ENCODE results near the gene TBC1D17. TPM values are rescaled to one million over a fixed set of nuclear protein-coding genes. Genes with fewer than 3 reads are reported as not detected.

The TBC1D17 gene
- total RNA-seq, 1 experiment from 2014 or later = 17.8 TPM

DNA sequence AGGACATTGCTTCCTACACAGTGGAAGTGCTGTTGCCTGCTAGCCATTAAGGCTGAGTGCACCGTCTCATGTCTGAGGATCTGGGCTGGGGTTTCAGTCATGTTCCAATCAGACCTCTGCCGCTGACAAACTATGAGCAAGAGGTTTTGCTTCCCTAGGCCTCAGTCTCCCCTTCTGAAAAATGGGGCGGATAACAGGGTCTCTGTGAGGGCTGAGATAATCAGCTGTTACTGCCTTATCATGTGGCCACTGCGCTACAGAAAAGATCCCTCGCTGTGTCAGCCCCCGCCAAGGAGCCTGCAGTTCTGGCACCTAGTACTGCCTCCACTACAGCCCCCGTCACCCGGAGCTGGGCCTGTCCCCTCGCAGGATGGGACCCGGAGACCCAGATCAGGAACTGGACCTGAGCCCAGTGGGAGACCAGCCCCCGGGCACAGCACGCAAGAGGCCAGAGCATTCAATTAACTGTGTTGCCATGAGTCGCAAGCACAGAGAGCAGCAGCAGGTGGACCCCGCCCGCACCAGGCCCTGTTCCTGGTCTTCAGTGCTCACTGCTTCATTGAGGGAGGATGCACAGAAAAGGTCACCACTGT is 7.1 kb upstream of the TBC1D17 start:
- TF ChIP-seq, protein P1, sequence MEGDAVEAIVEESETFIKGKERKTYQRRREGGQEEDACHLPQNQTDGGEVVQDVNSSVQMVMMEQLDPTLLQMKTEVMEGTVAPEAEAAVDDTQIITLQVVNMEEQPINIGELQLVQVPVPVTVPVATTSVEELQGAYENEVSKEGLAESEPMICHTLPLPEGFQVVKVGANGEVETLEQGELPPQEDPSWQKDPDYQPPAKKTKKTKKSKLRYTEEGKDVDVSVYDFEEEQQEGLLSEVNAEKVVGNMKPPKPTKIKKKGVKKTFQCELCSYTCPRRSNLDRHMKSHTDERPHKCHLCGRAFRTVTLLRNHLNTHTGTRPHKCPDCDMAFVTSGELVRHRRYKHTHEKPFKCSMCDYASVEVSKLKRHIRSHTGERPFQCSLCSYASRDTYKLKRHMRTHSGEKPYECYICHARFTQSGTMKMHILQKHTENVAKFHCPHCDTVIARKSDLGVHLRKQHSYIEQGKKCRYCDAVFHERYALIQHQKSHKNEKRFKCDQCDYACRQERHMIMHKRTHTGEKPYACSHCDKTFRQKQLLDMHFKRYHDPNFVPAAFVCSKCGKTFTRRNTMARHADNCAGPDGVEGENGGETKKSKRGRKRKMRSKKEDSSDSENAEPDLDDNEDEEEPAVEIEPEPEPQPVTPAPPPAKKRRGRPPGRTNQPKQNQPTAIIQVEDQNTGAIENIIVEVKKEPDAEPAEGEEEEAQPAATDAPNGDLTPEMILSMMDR (conservative IDR thresholded peaks at IDR 0.05; ENCODE audit: low read depth, low read length) = no peak
- TF ChIP-seq EZH2phosphoT487 (IDR thresholded peaks at IDR 0.05; ENCODE audit: borderline replicate concordance, low read length) = no peak
- peak; percentile 39 for DNase-seq
- Histone ChIP-seq H3F3A (ENCODE audit: low read length, unreplicated experiment) (no peaks in the 10 kb centered on the region), H3K9ac (ENCODE audit: low read length) (peak overlapping the region; percentile 71), H3K4me1 (ENCODE audit: insufficient read depth, low read length) (peaks cover 36% of the 10 kb centered on the region), H3K27ac (ENCODE audit: low read length) (peak overlapping the region; percentile 23), H3K9me3 (ENCODE audit: low read length) (no peaks in the 10 kb centered on the region), H4K20me1 (ENCODE audit: low read length) (no peaks in the 10 kb centered on the region), H3K36me3 (ENCODE audit: low read depth, low read length) (0 out of 2 replicates have a peak, but pooled peaks cover 7% of the 10 kb centered on the region), H3K79me2 (ENCODE audit: low read length) (peaks cover 35% of the 10 kb centered on the region), H3K9me2 (replicated peaks; ENCODE audit: low read length) (no peaks in the 10 kb centered on the region), H2AFZ (ENCODE audit: low read length) (peak overlapping the region; percentile 63), H3K4me3 (ENCODE audit: low read length) (peak overlapping the region; percentile 68), H3K4me2 (ENCODE audit: low read length) (peak overlapping the region; percentile 85), H3K27me3 (ENCODE audit: low read length) (no peaks in the 10 kb centered on the region)
- POLR2A ChIA-PET (ENCODE audit: unreplicated experiment) = no interaction called here
- BruUV-seq (replicated peaks) = no TSS peak
- intact Hi-C loops (cut with micrococcal nuclease) = no loop called here
- CTCF ChIA-PET = no interaction called here
- no peak for ATAC-seq

DNA sequence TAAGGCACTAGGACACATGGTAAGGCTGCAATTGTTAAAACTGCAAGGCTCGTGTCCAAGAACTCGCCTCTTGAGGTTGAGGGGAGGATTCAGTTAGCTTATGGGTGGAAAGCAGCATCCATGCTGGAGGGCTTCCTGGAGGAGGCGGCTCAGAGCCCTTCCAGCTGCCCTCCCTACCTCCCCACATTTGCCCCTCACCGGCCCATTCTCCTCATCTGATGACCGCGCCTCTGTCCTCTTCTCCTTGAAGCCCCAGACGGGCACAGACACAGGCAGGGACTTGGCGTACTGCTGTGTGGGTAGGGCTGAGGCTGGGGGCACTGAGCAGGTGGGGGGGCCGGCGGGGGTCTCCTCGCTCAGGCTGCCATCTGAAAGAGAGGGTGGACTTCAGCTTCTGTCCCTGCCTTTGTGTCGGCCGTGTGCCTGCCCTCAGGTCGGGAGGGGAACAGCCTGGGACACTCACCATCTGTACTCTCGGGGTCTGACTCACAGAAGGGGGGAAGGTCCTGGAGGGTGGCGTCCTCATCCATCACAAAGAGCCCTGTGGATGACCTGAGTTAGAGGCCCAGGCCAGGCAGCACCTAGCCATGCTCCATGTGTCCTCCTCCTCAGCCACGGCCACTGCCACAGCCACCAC is 6.0 kb upstream of the TBC1D17 start:
- Histone ChIP-seq H3K9me3 (ENCODE audit: low read length) (no peaks in the 10 kb centered on the region), H3K9ac (ENCODE audit: low read length) (no peak overlapping the region), H3K9me2 (replicated peaks; ENCODE audit: low read length) (no peaks in the 10 kb centered on the region), H4K20me1 (ENCODE audit: low read length) (no peaks in the 10 kb centered on the region), H3K4me1 (ENCODE audit: insufficient read depth, low read length) (peaks cover 30% of the 10 kb centered on the region), H3K4me2 (ENCODE audit: low read length) (no peak overlapping the region), H2AFZ (ENCODE audit: low read length) (no peak overlapping the region), H3K27me3 (ENCODE audit: low read length) (no peaks in the 10 kb centered on the region), H3K79me2 (ENCODE audit: low read length) (peaks cover 34% of the 10 kb centered on the region), H3K4me3 (ENCODE audit: low read length) (no peak overlapping the region), H3K27ac (ENCODE audit: low read length) (no peak overlapping the region), H3K36me3 (ENCODE audit: low read depth, low read length) (0 out of 2 replicates have a peak, but pooled peaks cover 7% of the 10 kb centered on the region), H3F3A (ENCODE audit: low read length, unreplicated experiment) (no peaks in the 10 kb centered on the region)
- POLR2A ChIA-PET (ENCODE audit: unreplicated experiment) = no interaction called here
- no peak for ATAC-seq
- DNase-seq = no peak
- TF ChIP-seq EZH2 (IDR thresholded peaks at IDR 0.05; ENCODE audit: low read length, unreplicated experiment) = no peak
- TF ChIP-seq EZH2phosphoT487 (IDR thresholded peaks at IDR 0.05; ENCODE audit: borderline replicate concordance, low read length) = no peak
- TF ChIP-seq, protein P1 (conservative IDR thresholded peaks at IDR 0.05; ENCODE audit: low read depth, low read length) = no peak
- no TSS peak for BruUV-seq (replicated peaks)
- CTCF ChIA-PET = no interaction called here
- intact Hi-C loops (cut with micrococcal nuclease) = no loop called here

Measured in PC-3 (cell line).